Kidney (tissue), 14 donors: ENCODE results near the gene MKRN3. TPM values are rescaled to one million over a fixed set of nuclear protein-coding genes. Genes with fewer than 3 reads are reported as not detected.

Source experiments
- DNase-seq, 5 donors: peaks; one replicate each; pipeline ENCODE4 v3.0.0-alpha.2; 2013 to 2020
- FAIRE-seq: peaks from 2 replicates; lab custom pipeline; 2012; peaks lifted over from hg19 to GRCh38; lab: Jason Lieb, UNC
- H3K27ac ChIP-seq, 2 donors: one replicate each; pipeline ENCODE4 v1.7.0; 2013; ENCODE audit warnings: low read depth in 2 of 2, low read length in 2 of 2, inconsistent platforms in 1 of 2
- H3K27me3 ChIP-seq: one replicate; pipeline ENCODE4 v1.7.1; 2013; ENCODE audit warnings: low read length, inconsistent platforms; ENCODE audit not compliant: control insufficient read depth, insufficient read depth
- H3K36me3 ChIP-seq, 3 donors: one replicate each; pipeline versions ENCODE4 v1.7.0 to v1.7.1; 2013; ENCODE audit warnings: low read length in 3 of 3, control low read depth in 1 of 3, inconsistent platforms in 1 of 3; ENCODE audit not compliant: insufficient read depth in 3 of 3, control insufficient read depth in 2 of 3
- H3K4me1 ChIP-seq, 3 donors: one replicate each; pipeline versions ENCODE4 v1.7.0 to v1.7.1; 2013; ENCODE audit warnings: low read length in 3 of 3, inconsistent platforms in 1 of 3, low read depth in 1 of 3; ENCODE audit not compliant: control insufficient read depth in 2 of 3, insufficient read depth in 2 of 3
- H3K4me3 ChIP-seq, 3 donors: one replicate each; pipeline versions ENCODE4 v1.7.0 to v1.8.1; 2013; ENCODE audit warnings: low read length in 3 of 3, control low read depth in 1 of 3, inconsistent platforms in 1 of 3
- H3K9ac ChIP-seq, 3 donors: one replicate each; pipeline versions ENCODE4 v1.7.0 to v1.7.1; 2013; ENCODE audit warnings: low read length in 3 of 3, control low read depth in 1 of 3, inconsistent platforms in 1 of 3
- H3K9me3 ChIP-seq, 3 donors: one replicate each; pipeline versions ENCODE4 v1.7.0 to v1.7.1; 2013; ENCODE audit warnings: low read length in 3 of 3, control low read depth in 1 of 3, inconsistent platforms in 1 of 3; ENCODE audit not compliant: control insufficient read depth in 2 of 3, insufficient read depth in 1 of 3
- CTCF ChIP-seq: IDR thresholded peaks from 3 replicates; pipeline ENCODE4 v1.5.1; 2012; ENCODE audit warnings: mild to moderate bottlenecking, moderate library complexity, borderline replicate concordance; ENCODE audit not compliant: insufficient read depth; ENCODE audit errors: extremely low read depth
- intact Hi-C: fragments of 100-400 bp; cut with DNase I; formaldehyde crosslinking; loops from one replicate; pipeline ENCODE4 v1.11.1; 2022
- polyA plus RNA-seq: library from polyadenylated mRNA; stranded (reverse); fragments of 350-450 nt; fragmentation: Illumina TruSeq; extraction: RNeasy Lipid Tissue Mini Kit (QIAGEN cat#74804); gene quantifications from one replicate; pipeline ENCODE4 v1.2.3, GENCODE V29; 2014; ENCODE audit warnings: low read depth, low replicate concordance; ENCODE audit not compliant: insufficient read depth
- total RNA-seq: library from RNA; stranded (reverse); fragmentation: NEBNext Ultra II Directional; extraction: Animal tissue kit (Norgen Biotek cat#: 25700); gene quantifications from one replicate; pipeline ENCODE4 v1.2.1, GENCODE V29; 2021
- donor health status: control.
- donor health status: control.
- donor health status: control.
- donor health status: control.
- donor health status: control.
- donor health status: DM: yes; HTN: yes; CAD: no.
- donor health status: Normal renal cell carcinoma (clear cell type).

MKRN3 gene
- total and polyA plus RNA-seq, 2 donors from 2014 or later = not detected

GRCh38 chr15:23570486-23570885 lies 5.0 kb downstream of the MKRN3 start:
- Histone ChIP-seq H3K36me3 (no peaks in the 10 kb centered on the region), H3K9ac (no peak overlapping the region), H3K27ac (no peak overlapping the region), H3K4me3 (no peak overlapping the region), H3K9me3 (no peaks in the 10 kb centered on the region), H3K27me3 (no peaks in the 10 kb centered on the region), H3K4me1 (no peaks in the 10 kb centered on the region)
- intact Hi-C loops = no loop called here
- DNase-seq (no peak), FAIRE-seq (no peak)
- no peak for TF ChIP-seq CTCF

- no peaks in the 10 kb centered on the region for H3K4me1 ChIP-seq
- H3K27me3 ChIP-seq = no peaks in the 10 kb centered on the region
- no peaks in the 10 kb centered on the region for H3K36me3 ChIP-seq
- H3K9ac ChIP-seq = no peak overlapping the region
- FAIRE-seq = no peak
- TF ChIP-seq CTCF = no peak
- H3K9me3 ChIP-seq = no peaks in the 10 kb centered on the region
- H3K4me3 ChIP-seq = no peak overlapping the region
- no peak for DNase-seq
- intact Hi-C loops = no loop called here
- no peak overlapping the region for H3K27ac ChIP-seq
These were observed 7.4 kb downstream of the MKRN3 start for GRCh38 chr15:23572844-23573243.

GRCh38 chr15:23574742-23575141 lies 9.3 kb downstream of the MKRN3 start:
- Histone ChIP-seq H3K27ac (no peak overlapping the region), H3K27me3 (no peaks in the 10 kb centered on the region), H3K9ac (no peak overlapping the region), H3K9me3 (no peaks in the 10 kb centered on the region), H3K4me1 (no peaks in the 10 kb centered on the region), H3K36me3 (no peaks in the 10 kb centered on the region), H3K4me3 (no peak overlapping the region)
- FAIRE-seq (no peak), DNase-seq (no peak)
- TF ChIP-seq CTCF = no peak
- intact Hi-C loops = no loop called here

GRCh38 chr15:23576061-23576460 lies 10.6 kb downstream of the MKRN3 start:
- Histone ChIP-seq H3K4me1 (no peaks in the 10 kb centered on the region), H3K9me3 (no peaks in the 10 kb centered on the region), H3K27me3 (no peaks in the 10 kb centered on the region), H3K9ac (no peak overlapping the region), H3K27ac (no peak overlapping the region), H3K36me3 (no peaks in the 10 kb centered on the region), H3K4me3 (no peak overlapping the region)
- intact Hi-C loops = no loop called here
- FAIRE-seq (no peak), DNase-seq (no peak)
- TF ChIP-seq CTCF = no peak
